Measurements from ENCODE around the gene MPP3. TPM values are rescaled to one million over a fixed set of nuclear protein-coding genes. Genes with fewer than 3 reads are reported as not detected.
A peak's percentile ranks its signal among the peaks of the same experiment; 100 is the strongest.

MPP3 gene
- polyA plus RNA-seq, 1 donor (not counting 4 experiments of a cell fraction or from before 2014, with no cell fraction given), result 7.4 TPM

- no peak for TF ChIP-seq EZH2 (IDR thresholded peaks at IDR 0.05; ENCODE audit: low read length)
- no peak for TF ChIP-seq CTCF (optimal IDR thresholded peaks at IDR 0.05 in 1 of 3, IDR thresholded peaks at IDR 0.05 in 1 of 3, conservative IDR thresholded peaks at IDR 0.05 in 1 of 3; ENCODE audit: extremely low read depth in 1 of 3, insufficient read depth in 2 of 3, low read length in 3 of 3)
- Histone ChIP-seq H3K4me3 (ENCODE audit: control insufficient read depth in 2 of 3, extremely low read depth in 1 of 3, insufficient read depth in 2 of 3, low read depth in 1 of 3, low read length in 3 of 3) (no peak within 1 kb of the TSS), H3K79me2 (ENCODE audit: control insufficient read depth, insufficient read depth, low read length) (no peaks in the 10 kb centered on the region), H3K9me1 (ENCODE audit: control insufficient read depth, extremely low read depth, insufficient read depth, low read length) (no peaks in the 10 kb centered on the region), H3K9me3 (ENCODE audit: control insufficient read depth, low read depth, low read length) (no peaks in the 10 kb centered on the region), H4K20me1 (ENCODE audit: control insufficient read depth, extremely low read depth, insufficient read depth, low read length) (no peaks in the 10 kb centered on the region), H3K4me1 (ENCODE audit: control insufficient read depth, extremely low read depth, insufficient read depth, low read length) (peaks cover 28% of the 10 kb centered on the region), H3K27me3 (ENCODE audit: control insufficient read depth, extremely low read depth, insufficient read depth, low read length) (peaks cover 11% of the 10 kb centered on the region), H3K36me3 (ENCODE audit: control insufficient read depth in 2 of 2, extremely low read depth in 1 of 2, insufficient read depth in 2 of 2, low read length in 2 of 2) (no peaks in the 10 kb centered on the region), H2AFZ (ENCODE audit: control insufficient read depth, low read length) (peak within 1 kb of the TSS; percentile 16), H3K9ac (ENCODE audit: control insufficient read depth, extremely low read depth, insufficient read depth, low read length) (no peak within 1 kb of the TSS), H3K4me2 (ENCODE audit: control insufficient read depth, extremely low read depth, insufficient read depth, low read depth, low read length) (peak within 1 kb of the TSS; percentile 70), H3K27ac (ENCODE audit: control insufficient read depth, insufficient read depth, low read length) (no peak within 1 kb of the TSS)
- DNase-seq (ENCODE audit: low read depth, low spot score) (no peak), FAIRE-seq (no peak)
- dilution Hi-C loops (cut with MboI; ENCODE audit: extremely low pct_ligation_motif_present, low sequenced_read_pairs), result no loop called here
Observed at GRCh38 chr17:43758497-43759174, 74.3 kb downstream of the MPP3 start, which contains the start of gene SOST. SOST (minus strand) TSS chr17:43758791; CDS start chr17:43758741, 50 bp downstream.

- no peak overlapping the region for H3K9ac ChIP-seq (ENCODE audit: control insufficient read depth, extremely low read depth, insufficient read depth, low read length)
- H4K20me1 ChIP-seq (ENCODE audit: control insufficient read depth, extremely low read depth, insufficient read depth, low read length), result no peaks in the 10 kb centered on the region
- DNase-seq (ENCODE audit: low read depth, low spot score) (no peak), FAIRE-seq (no peak)
- no peaks in the 10 kb centered on the region for H3K9me1 ChIP-seq (ENCODE audit: control insufficient read depth, extremely low read depth, insufficient read depth, low read length)
- H3K27me3 ChIP-seq (ENCODE audit: control insufficient read depth, extremely low read depth, insufficient read depth, low read length), result peaks cover 11% of the 10 kb centered on the region
- no peak for TF ChIP-seq CTCF (optimal IDR thresholded peaks at IDR 0.05 in 1 of 3, IDR thresholded peaks at IDR 0.05 in 1 of 3, conservative IDR thresholded peaks at IDR 0.05 in 1 of 3; ENCODE audit: extremely low read depth in 1 of 3, insufficient read depth in 2 of 3, low read length in 3 of 3)
- H3K79me2 ChIP-seq (ENCODE audit: control insufficient read depth, insufficient read depth, low read length), result no peaks in the 10 kb centered on the region
- no peak overlapping the region for H3K27ac ChIP-seq (ENCODE audit: control insufficient read depth, insufficient read depth, low read length)
- no peak overlapping the region for H3K4me2 ChIP-seq (ENCODE audit: control insufficient read depth, extremely low read depth, insufficient read depth, low read depth, low read length)
- peaks cover 31% of the 10 kb centered on the region for H3K4me1 ChIP-seq (ENCODE audit: control insufficient read depth, extremely low read depth, insufficient read depth, low read length)
- no peaks in the 10 kb centered on the region for H3K36me3 ChIP-seq (ENCODE audit: control insufficient read depth in 2 of 2, extremely low read depth in 1 of 2, insufficient read depth in 2 of 2, low read length in 2 of 2)
- no peaks in the 10 kb centered on the region for H3K9me3 ChIP-seq (ENCODE audit: control insufficient read depth, low read depth, low read length)
- H2AFZ ChIP-seq (ENCODE audit: control insufficient read depth, low read length), result no peak overlapping the region
- dilution Hi-C loops (cut with MboI; ENCODE audit: extremely low pct_ligation_motif_present, low sequenced_read_pairs), result no loop called here
- no peak overlapping the region for H3K4me3 ChIP-seq (ENCODE audit: control insufficient read depth in 2 of 3, extremely low read depth in 1 of 3, insufficient read depth in 2 of 3, low read depth in 1 of 3, low read length in 3 of 3)
Observed at GRCh38 chr17:43758086-43758485, 74.9 kb downstream of the MPP3 start.

Data from keratinocyte (primary cell).